PC-9 (cell line): ENCODE data around the gene PPP2R2B. TPM values are rescaled to one million over a fixed set of nuclear protein-coding genes. Genes with fewer than 3 reads are reported as not detected.
"Not testable (repeated sequence)": the region's sequence is repeated elsewhere in the genome, so short reads cannot be mapped to it uniquely, and the experiment has no call there.

ENCODE experiments used
- BruUV-seq: library from RNA; stranded (reverse); fragments of 400-500 nt; replicated peaks from 2 replicates; lab custom pipeline; 2021; lab: Mats Ljungman, UMichigan
- CTCF ChIA-PET: fragments of 300-600 bp; sonication (Branson Sonifier 250); formaldehyde crosslinking; loops from one replicate; lab custom pipeline; 2022; ENCODE audit warnings: antibody characterized with exemption; lab: Charles Lee
- POLR2A ChIA-PET: fragments of 300-600 bp; sonication (Branson Sonifier 250); formaldehyde crosslinking; loops from one replicate; lab custom pipeline; 2022; ENCODE audit warnings: antibody characterized with exemption; ENCODE audit not compliant: unreplicated experiment; lab: Charles Lee
- DNase-seq, 2 experiments: peaks; one replicate each; pipeline versions ENCODE4 v3.0.0 to v3.0.0-alpha.2; 2015 to 2022; ENCODE audit warnings: mixed read lengths in 1 of 2
- H2AFZ ChIP-seq: fragments of 200-600 bp; sonication (generic); 2 replicates; pipeline ENCODE4 v1.8.1; 2017; ENCODE audit warnings: antibody characterized with exemption
- H3F3A ChIP-seq: fragments of 200-600 bp; sonication (generic); 2 replicates; pipeline ENCODE4 v1.8.1; 2017; ENCODE audit warnings: antibody characterized with exemption, mild to moderate bottlenecking, low read depth; ENCODE audit not compliant: insufficient read depth
- H3K27ac ChIP-seq: fragments of 200-600 bp; sonication (generic); 2 replicates; pipeline ENCODE4 v1.6.1; 2016; ENCODE audit warnings: mixed run types
- H3K27me3 ChIP-seq: fragments of 200-600 bp; sonication (generic); 2 replicates; pipeline ENCODE4 v1.6.1; 2016; ENCODE audit warnings: low read depth, mixed run types; ENCODE audit not compliant: insufficient read depth
- H3K36me3 ChIP-seq: fragments of 200-600 bp; sonication (generic); 2 replicates; pipeline ENCODE4 v1.6.1; 2016; ENCODE audit warnings: low read depth, mixed run types
- H3K4me1 ChIP-seq: fragments of 200-600 bp; sonication (generic); replicated peaks from 2 replicates; pipeline ENCODE4 v1.6.1; 2016; ENCODE audit warnings: mixed run types; ENCODE audit not compliant: insufficient read depth
- H3K4me2 ChIP-seq: fragments of 200-600 bp; sonication (generic); 2 replicates; pipeline ENCODE4 v1.6.1; 2017; ENCODE audit warnings: mixed run types
- H3K4me3 ChIP-seq: fragments of 200-600 bp; sonication (generic); 2 replicates; pipeline ENCODE4 v1.6.1; 2016; ENCODE audit warnings: mixed run types
- H3K79me2 ChIP-seq: fragments of 200-600 bp; sonication (generic); 2 replicates; pipeline ENCODE4 v1.6.1; 2017; ENCODE audit warnings: low read depth, mixed run types
- H3K9me2 ChIP-seq: fragments of 200-600 bp; sonication (generic); 2 replicates; pipeline ENCODE4 v1.8.1; 2017; ENCODE audit warnings: mild to moderate bottlenecking; ENCODE audit not compliant: insufficient read depth
- H3K9me3 ChIP-seq: fragments of 200-600 bp; sonication (generic); 2 replicates; pipeline ENCODE4 v1.8.1; 2016; ENCODE audit warnings: low read depth; ENCODE audit not compliant: insufficient read depth
- H4K20me1 ChIP-seq: fragments of 200-600 bp; sonication (generic); 2 replicates; pipeline ENCODE4 v1.8.1; 2017; ENCODE audit not compliant: insufficient read depth
- EZH2 ChIP-seq: fragments of 200-600 bp; sonication (generic); IDR thresholded peaks from 2 replicates; pipeline ENCODE4 v1.8.0; 2017; ENCODE audit warnings: antibody characterized with exemption, low read depth
- intact Hi-C: fragments of 100-400 bp; cut with micrococcal nuclease; formaldehyde crosslinking; loops from one replicate; pipeline ENCODE4 v1.10.0; 2022; ENCODE audit not compliant: unreplicated experiment
- total RNA-seq: library from RNA; stranded (reverse); gene quantifications from 2 replicates; pipeline ENCODE4 v1.2.3, GENCODE V29; 2021
- TF ChIP-seq, protein P1 (sequence below): fragments of 200-600 bp; sonication (generic); conservative IDR thresholded peaks from 2 replicates; pipeline ENCODE4 v1.6.1; 2017; ENCODE audit warnings: mixed run types, antibody characterized with exemption, mild to moderate bottlenecking, moderate library complexity

PPP2R2B gene
- total RNA-seq, 1 experiment from 2014 or later = not detected

DNA sequence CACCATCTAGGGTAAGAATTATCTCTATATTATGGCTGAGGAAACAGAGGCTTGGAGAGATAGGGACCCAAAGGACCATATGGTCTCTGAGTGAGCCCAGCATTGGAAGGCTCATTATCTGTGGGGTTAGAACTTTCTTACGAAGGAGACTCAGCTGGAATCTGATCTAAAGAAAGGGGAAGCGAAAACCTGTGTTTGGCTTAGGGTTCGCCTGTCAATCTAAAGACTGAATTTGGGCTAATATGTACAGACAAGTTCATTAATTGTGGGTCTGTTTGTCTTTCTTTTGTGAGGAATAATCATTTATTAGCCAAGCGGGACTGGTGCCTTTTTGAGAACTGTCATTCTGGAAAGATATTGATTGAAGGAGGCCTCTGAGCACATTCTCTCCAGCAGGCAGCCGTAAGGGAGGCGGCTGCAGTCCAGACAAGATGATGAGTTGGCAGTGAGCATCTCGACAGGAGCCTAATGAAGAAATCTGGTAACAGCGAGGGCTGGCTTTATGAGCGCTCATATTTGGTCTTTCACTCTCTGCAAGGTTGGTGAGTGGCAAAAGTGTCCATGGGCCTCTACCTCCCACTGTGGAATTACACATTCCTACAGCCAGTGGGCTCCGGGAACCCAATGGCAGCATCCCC is 258.4 kb downstream of the PPP2R2B start:
- no peaks in the 10 kb centered on the region for H3K9me3 ChIP-seq
- BruUV-seq = no TSS peak
- no peaks in the 10 kb centered on the region for H3K79me2 ChIP-seq
- H3K36me3 ChIP-seq = no peaks in the 10 kb centered on the region
- ChIA-PET CTCF (no interaction called here), POLR2A (no interaction called here)
- no peak overlapping the region for H3K27ac ChIP-seq
- no peaks in the 10 kb centered on the region for H3K4me1 ChIP-seq
- no peaks in the 10 kb centered on the region; the same call in 1 of the 2 replicates for H3K9me2 ChIP-seq
- no peak overlapping the region for H3K4me2 ChIP-seq
- H2AFZ ChIP-seq = no peak overlapping the region
- intact Hi-C loops = no loop called here
- H3K27me3 ChIP-seq = peaks cover 52% of the 10 kb centered on the region
- TF ChIP-seq, protein P1, sequence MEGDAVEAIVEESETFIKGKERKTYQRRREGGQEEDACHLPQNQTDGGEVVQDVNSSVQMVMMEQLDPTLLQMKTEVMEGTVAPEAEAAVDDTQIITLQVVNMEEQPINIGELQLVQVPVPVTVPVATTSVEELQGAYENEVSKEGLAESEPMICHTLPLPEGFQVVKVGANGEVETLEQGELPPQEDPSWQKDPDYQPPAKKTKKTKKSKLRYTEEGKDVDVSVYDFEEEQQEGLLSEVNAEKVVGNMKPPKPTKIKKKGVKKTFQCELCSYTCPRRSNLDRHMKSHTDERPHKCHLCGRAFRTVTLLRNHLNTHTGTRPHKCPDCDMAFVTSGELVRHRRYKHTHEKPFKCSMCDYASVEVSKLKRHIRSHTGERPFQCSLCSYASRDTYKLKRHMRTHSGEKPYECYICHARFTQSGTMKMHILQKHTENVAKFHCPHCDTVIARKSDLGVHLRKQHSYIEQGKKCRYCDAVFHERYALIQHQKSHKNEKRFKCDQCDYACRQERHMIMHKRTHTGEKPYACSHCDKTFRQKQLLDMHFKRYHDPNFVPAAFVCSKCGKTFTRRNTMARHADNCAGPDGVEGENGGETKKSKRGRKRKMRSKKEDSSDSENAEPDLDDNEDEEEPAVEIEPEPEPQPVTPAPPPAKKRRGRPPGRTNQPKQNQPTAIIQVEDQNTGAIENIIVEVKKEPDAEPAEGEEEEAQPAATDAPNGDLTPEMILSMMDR = no peak
- no peak for TF ChIP-seq EZH2
- H3F3A ChIP-seq = no peaks in the 10 kb centered on the region
- no peaks in the 10 kb centered on the region for H4K20me1 ChIP-seq
- DNase-seq = no peak
- no peak overlapping the region for H3K4me3 ChIP-seq

DNA sequence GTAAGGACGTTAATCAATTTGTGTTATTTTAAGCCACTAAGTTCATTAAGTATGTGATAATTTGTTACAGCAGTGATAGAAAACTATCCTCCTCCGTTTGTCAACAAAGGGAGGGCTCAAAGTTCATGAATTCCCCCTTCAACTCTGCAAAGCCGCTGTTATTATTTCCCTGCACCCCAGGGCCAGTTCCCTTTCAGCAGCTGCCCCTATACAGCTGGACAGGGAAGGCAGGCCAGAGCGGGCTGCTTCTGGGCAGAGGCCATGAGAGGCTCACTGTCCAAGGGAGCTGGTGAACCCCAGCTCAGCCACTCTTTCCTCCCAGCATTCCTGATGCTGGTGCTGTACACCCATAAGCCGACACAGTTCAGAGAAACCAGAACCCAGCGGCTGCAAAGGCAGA is 260.1 kb downstream of the PPP2R2B start:
- no peak for DNase-seq
- Histone ChIP-seq H3K79me2 (no peaks in the 10 kb centered on the region), H3K4me1 (no peaks in the 10 kb centered on the region), H3K4me2 (no peak overlapping the region), H3K4me3 (no peak overlapping the region), H3F3A (no peaks in the 10 kb centered on the region), H3K27me3 (peaks cover 52% of the 10 kb centered on the region), H2AFZ (no peak overlapping the region), H3K9me3 (no peaks in the 10 kb centered on the region), H3K27ac (no peak overlapping the region), H3K36me3 (no peaks in the 10 kb centered on the region), H3K9me2 (no peaks in the 10 kb centered on the region; the same call in 1 of the 2 replicates), H4K20me1 (no peaks in the 10 kb centered on the region)
- intact Hi-C loops = no loop called here
- CTCF ChIA-PET = no interaction called here
- TF ChIP-seq, protein P1 = no peak
- TF ChIP-seq EZH2 = no peak
- no TSS peak for BruUV-seq
- POLR2A ChIA-PET = no interaction called here

DNA sequence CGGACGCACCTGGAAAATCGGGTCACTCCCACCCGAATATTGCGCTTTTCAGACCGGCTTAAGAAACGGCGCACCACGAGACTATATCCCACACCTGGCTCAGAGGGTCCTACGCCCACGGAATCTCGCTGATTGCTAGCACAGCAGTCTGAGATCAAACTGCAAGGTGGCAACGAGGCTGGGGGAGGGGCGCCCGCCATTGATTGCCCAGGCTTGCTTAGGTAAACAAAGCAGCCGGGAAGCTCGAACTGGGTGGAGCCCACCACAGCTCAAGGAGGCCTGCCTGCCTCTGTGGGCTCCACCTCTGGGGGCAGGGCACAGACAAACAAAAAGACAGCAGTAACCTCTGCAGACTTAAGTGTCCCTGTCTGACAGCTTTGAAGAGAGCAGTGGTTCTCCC is 268.8 kb downstream of the PPP2R2B start:
- DNase-seq, H3K36me3 ChIP-seq, H3K4me3 ChIP-seq, H3K9me2 ChIP-seq, BruUV-seq, H3K4me2 ChIP-seq, H2AFZ ChIP-seq, CTCF ChIA-PET, H3F3A ChIP-seq, intact Hi-C loops, H3K4me1 ChIP-seq, H3K9me3 ChIP-seq, H3K79me2 ChIP-seq, H4K20me1 ChIP-seq, POLR2A ChIA-PET, H3K27ac ChIP-seq: not testable (repeated sequence)
- peaks cover 17% of the 10 kb centered on the region for H3K27me3 ChIP-seq
